HL-60/S4 (cell line): ENCODE data around the gene FERD3L.

Source experiments
- in situ Hi-C: fragments of 300-500 bp; cut with MboI; formaldehyde crosslinking; loops from 2 replicates; pipeline ENCODE4 v1.14.3; 2022; ENCODE audit warnings: low sequenced_read_pairs

FERD3L gene

GRCh38 chr7:19101472-19101871 lies 43.7 kb downstream of the FERD3L start:
- in situ Hi-C loops, result no loop called here

GRCh38 chr7:19099924-19100323 lies 45.3 kb downstream of the FERD3L start:
- in situ Hi-C loops, result no loop called here

GRCh38 chr7:19099194-19099593 lies 46.0 kb downstream of the FERD3L start:
- in situ Hi-C loops, result no loop called here

- in situ Hi-C loops, result no loop called here
Measured at GRCh38 chr7:19098510-19098909, 46.7 kb downstream of the FERD3L start.

- in situ Hi-C loops, result no loop called here
Measured at GRCh38 chr7:19097165-19098055, 47.8 kb downstream of the FERD3L start.

- in situ Hi-C loops, result no loop called here
Measured at GRCh38 chr7:19095353-19095860, 49.8 kb downstream of the FERD3L start.
